K562 (cell line): Measurements from ENCODE around the gene F2RL2. TPM values are rescaled to one million over a fixed set of nuclear protein-coding genes. Genes with fewer than 3 reads are reported as not detected.

Experiments used
- ATAC-seq: fragments of 200-7000 bp; cut with Tn5 transposase; 3 replicates; pipeline ENCODE4 v1.9.1; 2020; ENCODE audit warnings: moderate library complexity
- BruUV-seq: library from RNA; stranded (reverse); fragments of 400-500 nt; replicated peaks from 2 replicates; lab custom pipeline; 2021; lab: Mats Ljungman, UMichigan
- CTCF ChIA-PET: fragments of 300-600 bp; formaldehyde crosslinking; extraction: SDS; loops from one replicate; lab custom pipeline; 2021; ENCODE audit warnings: low intra/inter-chr PET ratio; lab: Yijun Ruan, JAX
- POLR2A ChIA-PET: fragments of 300-600, 350-650 bp; sonication (Branson Sonifier 250); formaldehyde crosslinking; extraction: SDS; loops from one replicate; lab custom pipeline; 2021; ENCODE audit warnings: antibody characterized with exemption, inconsistent platforms; lab: Yijun Ruan, JAX
- DNase-seq, 4 experiments: peaks; one replicate each; pipeline versions ENCODE4 v3.0.0 to v3.0.0-alpha.2; 2011 to 2018; ENCODE audit warnings: low spot score in 3 of 4, mixed read lengths in 3 of 4; ENCODE audit errors: extremely low read depth in 1 of 4
- FAIRE-seq: peaks from 2 replicates; lab custom pipeline; 2011; peaks lifted over from hg19 to GRCh38; lab: Jason Lieb, UNC
- H2AFZ ChIP-seq: 2 replicates; pipeline ENCODE4 v1.6.0; 2011; ENCODE audit warnings: low read depth, low read length, control low read depth, inconsistent platforms
- H3K27ac ChIP-seq: fragments of 200-600 bp; 3 replicates; pipeline ENCODE4 v1.8.0; 2011; ENCODE audit warnings: low read depth, mild to moderate bottlenecking, control low read depth, inconsistent platforms, low read length, moderate library complexity, mixed read lengths; ENCODE audit errors: extremely low read depth
- H3K27me3 ChIP-seq, 2 experiments: fragments of 300-600 bp in 1 of 2; 2 replicates in 1 of 2; 3 replicates in 1 of 2; pipeline versions ENCODE4 v1.6.0 to v1.8.0; 2011; ENCODE audit warnings: inconsistent platforms in 2 of 2, low read length in 2 of 2, mild to moderate bottlenecking in 1 of 2, mixed read lengths in 1 of 2, moderate library complexity in 1 of 2; ENCODE audit not compliant: control insufficient read depth in 2 of 2, insufficient read depth in 2 of 2
- H3K36me3 ChIP-seq: fragments of 300-600 bp; 3 replicates; pipeline ENCODE4 v1.8.0; 2011; ENCODE audit warnings: mild to moderate bottlenecking, low read length, inconsistent platforms; ENCODE audit not compliant: control insufficient read depth, insufficient read depth
- H3K4me1 ChIP-seq, 2 experiments: fragments of 200-600 bp in 1 of 2; replicated peaks in 1 of 2; 2 replicates in 1 of 2; 3 replicates in 1 of 2; pipeline versions ENCODE4 v1.5.1 to v1.8.0; 2011; ENCODE audit warnings: inconsistent platforms in 2 of 2, low read length in 2 of 2, mild to moderate bottlenecking in 1 of 2, mixed read lengths in 1 of 2, moderate library complexity in 1 of 2; ENCODE audit not compliant: control insufficient read depth in 2 of 2, insufficient read depth in 2 of 2
- H3K4me2 ChIP-seq: 2 replicates; pipeline ENCODE4 v1.6.1; 2011; ENCODE audit warnings: low read length, control low read depth, inconsistent platforms, mixed read lengths; ENCODE audit not compliant: insufficient read depth
- H3K4me3 ChIP-seq: fragments of 200-600 bp; sonication (generic), shearing (Covaris generic); 2 replicates; pipeline ENCODE4 v1.5.1; 2016; ENCODE audit warnings: control low read depth, inconsistent platforms
- H3K79me2 ChIP-seq: fragments of 200-600 bp; 3 replicates; pipeline ENCODE4 v1.8.0; 2011; ENCODE audit warnings: low read length, inconsistent platforms; ENCODE audit not compliant: control insufficient read depth, insufficient read depth
- H3K9ac ChIP-seq, 2 experiments: 2 replicates each; pipeline versions ENCODE4 v1.6.0 to v1.6.1; 2011; ENCODE audit warnings: low read depth in 2 of 2, low read length in 2 of 2, control low read depth in 1 of 2, inconsistent platforms in 1 of 2, mild to moderate bottlenecking in 1 of 2, mixed read lengths in 1 of 2; ENCODE audit not compliant: insufficient read depth in 1 of 2
- H3K9me1 ChIP-seq: one replicate; pipeline ENCODE4 v1.6.0; 2011; ENCODE audit warnings: inconsistent platforms, mild to moderate bottlenecking, low read length, moderate library complexity; ENCODE audit not compliant: control insufficient read depth, insufficient read depth
- H3K9me3 ChIP-seq: replicated peaks from 2 replicates; pipeline ENCODE4 v1.5.1; 2011; ENCODE audit warnings: low read depth, low read length, inconsistent platforms; ENCODE audit not compliant: control insufficient read depth, insufficient read depth
- H4K20me1 ChIP-seq: replicated peaks from 2 replicates; pipeline ENCODE4 v1.6.1; 2011; ENCODE audit warnings: low read length, inconsistent platforms, mixed read lengths; ENCODE audit not compliant: control insufficient read depth, insufficient read depth
- ARID4B ChIP-seq: sonication (generic); formaldehyde crosslinking; IDR thresholded peaks from 2 replicates; pipeline ENCODE4 v1.8.0; 2022; ENCODE audit warnings: mild to moderate bottlenecking, missing genetic modification reagents
- E2F5 ChIP-seq: sonication (generic); formaldehyde crosslinking; IDR thresholded peaks from 2 replicates; pipeline ENCODE4 v1.8.0; 2022; ENCODE audit warnings: mild to moderate bottlenecking, missing genetic modification reagents
- GTF2F1 ChIP-seq: IDR thresholded peaks from 2 replicates; pipeline ENCODE4 v1.6.1; 2011; ENCODE audit warnings: low read depth, low read length, improper control_type of control experiment
- HSF4 ChIP-seq: fragments of 250-450 bp; sonication (Bioruptor Pico); IDR thresholded peaks from 2 replicates; pipeline ENCODE4 v2.1.2; 2022; ENCODE audit warnings: mild to moderate bottlenecking, moderate library complexity, borderline replicate concordance
- IFI16 ChIP-seq: fragments of 250-450 bp; sonication (Bioruptor Pico); IDR thresholded peaks from 2 replicates; pipeline ENCODE4 v2.1.2; 2022; ENCODE audit warnings: mild to moderate bottlenecking, inconsistent platforms
- PATZ1 ChIP-seq: fragments of 250-450 bp; sonication (Bioruptor Pico); IDR thresholded peaks from 2 replicates; pipeline ENCODE4 v1.5.0; 2020; ENCODE audit warnings: mild to moderate bottlenecking, borderline replicate concordance
- POLR2A ChIP-seq: fragments of 450-650 bp; conservative IDR thresholded peaks from 2 replicates; pipeline ENCODE4 v1.6.1; 2016
- WGBS: fragments of 100-300 bp; shearing (Covaris generic); methylation state at CpG from one replicate; pipeline ENCODE4 v1.1.6; 2016; ENCODE audit warnings: low coverage, mixed read lengths; ENCODE audit not compliant: insufficient coverage; ENCODE audit errors: missing lambda C conversion rate; 5-methylcytosine and 5-hydroxymethylcytosine counted together
- in situ Hi-C: fragments of 300-500 bp; cut with MboI; formaldehyde crosslinking; loops from 4 replicates; pipeline ENCODE4 v1.15.0; 2018; ENCODE audit warnings: inconsistent platforms, mixed read lengths
- intact Hi-C: fragments of 100-400 bp; cut with micrococcal nuclease; formaldehyde crosslinking; loops from 2 replicates; pipeline ENCODE4 v1.14.2; 2022
- polyA plus RNA-seq, 8 experiments: library from polyadenylated mRNA; depleted of rRNA in 4 of 8; stranded (reverse) in 5 of 8; unstranded in 3 of 8; fragments of >200 nt; fragmentation: Nextera tagmentation in 2 of 8; fragmentation: Illumina TruSeq in 1 of 8; extraction: Ambion mirVana in 2 of 8; extraction: Trizol in 1 of 8; gene quantifications; 2 replicates each; pipeline versions ENCODE4 v1.2.1 to v1.2.3, GENCODE V29; 2011 to 2014; ENCODE audit warnings: inconsistent platforms in 1 of 8, missing spikeins in 1 of 8
- total RNA-seq, 7 experiments: library from RNA; depleted of rRNA in 6 of 7; stranded (reverse); fragments of >200 nt in 6 of 7; fragmentation: Illumina TruSeq in 2 of 7; extraction: Trizol in 2 of 7; gene quantifications; 2 replicates each; pipeline versions ENCODE4 v1.2.1 to v1.2.3, GENCODE V29; 2011 to 2021; ENCODE audit warnings: low replicate concordance in 1 of 7

F2RL2 gene
- total and polyA plus RNA-seq, 9 of the 15 experiments (the other 6 are each of a cell fraction or from before 2014, with no cell fraction given) = 0.03 to 0.12 (median 0.06) TPM; not detected in 3

GRCh38 chr5:76598531-76598930 lies 24.7 kb downstream of the F2RL2 start:
- Histone ChIP-seq H3K27me3 (no peaks in the 10 kb centered on the region), H3K4me3 (no peak overlapping the region), H3K4me2 (no peak overlapping the region), H3K4me1 (no peaks in the 10 kb centered on the region), H3K9me1 (no peaks in the 10 kb centered on the region), H3K36me3 (no peaks in the 10 kb centered on the region), H3K9ac (no peak overlapping the region), H3K27ac (no peak overlapping the region), H3K79me2 (no peaks in the 10 kb centered on the region), H2AFZ (no peak overlapping the region), H4K20me1 (no peaks in the 10 kb centered on the region), H3K9me3 (no peaks in the 10 kb centered on the region)
- FAIRE-seq (no peak), ATAC-seq (no peak), DNase-seq (no peak)
- ChIA-PET CTCF (no interaction called here), POLR2A (no interaction called here)
- no peak for TF ChIP-seq GTF2F1
- TF ChIP-seq HSF4 (CRISPR knock-in tag) = no peak
- TF ChIP-seq IFI16 (CRISPR knock-in tag) = no peak
- TF ChIP-seq E2F5 = no peak
- no peak for TF ChIP-seq POLR2A
- TF ChIP-seq PATZ1 (CRISPR knock-in tag) = no peak
- no peak for TF ChIP-seq ARID4B (CRISPR knock-in tag)
- 66% methylated on average over 2 of the region's 2 CpGs for WGBS
- no TSS peak for BruUV-seq
- in situ Hi-C loops (loop anchor here (5.0 kb wide), 1 partner anchor 184 kb away; no protein-coding TSS in a partner anchor), intact Hi-C loops (no loop called here)
